NCI-H1930 (cell line): ENCODE results near the gene AK5.
A peak's percentile ranks its signal among the peaks of the same experiment; 100 is the strongest.

Experiments
- DNase-seq, 2 experiments: peaks; one replicate each; lab custom pipeline; 2025; lab: John Stamatoyannopoulos, UW

Gene AK5, protein sequence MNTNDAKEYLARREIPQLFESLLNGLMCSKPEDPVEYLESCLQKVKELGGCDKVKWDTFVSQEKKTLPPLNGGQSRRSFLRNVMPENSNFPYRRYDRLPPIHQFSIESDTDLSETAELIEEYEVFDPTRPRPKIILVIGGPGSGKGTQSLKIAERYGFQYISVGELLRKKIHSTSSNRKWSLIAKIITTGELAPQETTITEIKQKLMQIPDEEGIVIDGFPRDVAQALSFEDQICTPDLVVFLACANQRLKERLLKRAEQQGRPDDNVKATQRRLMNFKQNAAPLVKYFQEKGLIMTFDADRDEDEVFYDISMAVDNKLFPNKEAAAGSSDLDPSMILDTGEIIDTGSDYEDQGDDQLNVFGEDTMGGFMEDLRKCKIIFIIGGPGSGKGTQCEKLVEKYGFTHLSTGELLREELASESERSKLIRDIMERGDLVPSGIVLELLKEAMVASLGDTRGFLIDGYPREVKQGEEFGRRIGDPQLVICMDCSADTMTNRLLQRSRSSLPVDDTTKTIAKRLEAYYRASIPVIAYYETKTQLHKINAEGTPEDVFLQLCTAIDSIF

DNA sequence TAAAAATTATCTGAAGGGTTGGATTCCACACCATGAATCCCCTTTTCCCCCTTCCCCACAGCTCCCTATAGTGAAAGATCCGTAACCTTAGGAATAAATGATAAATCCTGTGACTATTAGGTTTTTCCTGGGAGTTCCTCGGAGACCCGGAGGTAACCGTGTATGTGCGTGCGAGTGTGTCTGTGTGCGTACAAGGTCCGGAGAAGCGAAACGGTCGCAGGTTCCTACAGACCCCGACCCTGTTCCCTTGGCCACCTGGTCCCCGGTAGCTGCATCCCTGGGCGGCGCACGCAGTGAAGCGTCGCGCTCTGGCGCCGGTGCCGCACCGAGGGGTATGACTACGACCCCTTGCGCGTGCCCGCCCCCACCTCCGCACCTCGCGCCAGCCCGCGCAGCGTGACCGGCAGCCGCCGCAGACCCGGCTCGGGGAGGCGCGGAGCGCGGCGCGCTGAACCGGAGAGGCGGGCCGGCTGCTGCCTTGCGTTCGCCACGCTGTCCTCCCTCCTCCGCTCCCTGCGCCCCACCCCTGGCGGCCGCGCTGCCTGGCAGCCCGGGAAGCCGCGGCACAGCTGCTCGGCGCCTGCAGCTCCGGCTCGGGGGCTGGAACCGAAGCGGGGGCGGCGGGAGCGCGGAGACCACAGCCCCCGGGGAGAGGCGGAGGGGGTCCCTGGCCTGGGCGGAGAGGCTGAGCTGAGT lies at the start of gene AK5:
Gene AK5 (plus strand): TSS at position 529 of the 696 bp plus-strand sequence. CDS start 295 bp downstream, outside the sequence.
- DNase-seq, result peak; percentile 29 to 49

DNA sequence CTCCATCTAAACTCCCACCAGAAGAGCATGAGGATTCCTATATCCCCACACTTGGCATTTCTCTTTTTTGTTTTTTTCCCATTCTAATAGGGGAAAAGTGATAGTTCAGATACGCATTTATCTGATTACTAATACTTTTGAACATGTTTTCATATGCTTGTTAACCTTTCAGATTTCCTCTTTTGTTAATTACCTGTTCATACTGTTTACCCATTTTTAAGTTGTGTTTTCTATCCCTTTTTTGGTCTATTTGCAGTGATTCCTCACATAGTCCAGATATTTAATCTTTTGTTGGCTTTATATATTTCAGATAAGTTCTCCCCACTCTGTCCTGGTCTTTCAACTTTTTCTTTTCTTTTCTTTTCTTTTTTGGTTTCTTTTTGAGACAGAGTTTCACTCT lies 49.0 kb upstream of the AK5 start:
- DNase-seq, result no peak

DNA sequence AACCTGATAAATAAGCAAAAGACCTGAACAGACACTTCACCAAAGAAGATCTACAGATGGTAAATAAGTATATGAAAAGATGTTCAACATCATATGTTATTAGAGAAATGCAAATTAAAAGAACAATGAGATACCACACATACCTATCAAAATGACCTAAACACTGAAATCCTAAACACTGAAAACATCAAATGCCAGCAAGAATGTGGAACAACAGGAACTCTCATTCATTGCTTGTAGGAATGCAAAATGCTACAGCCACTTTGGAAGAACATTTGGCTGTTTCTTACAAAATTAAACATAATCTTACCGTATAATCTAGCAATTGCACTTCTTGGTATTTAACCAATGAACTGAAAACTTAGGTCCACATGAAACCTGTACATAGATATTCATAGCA lies 47.7 kb upstream of the AK5 start:
- DNase-seq, result no peak

DNA sequence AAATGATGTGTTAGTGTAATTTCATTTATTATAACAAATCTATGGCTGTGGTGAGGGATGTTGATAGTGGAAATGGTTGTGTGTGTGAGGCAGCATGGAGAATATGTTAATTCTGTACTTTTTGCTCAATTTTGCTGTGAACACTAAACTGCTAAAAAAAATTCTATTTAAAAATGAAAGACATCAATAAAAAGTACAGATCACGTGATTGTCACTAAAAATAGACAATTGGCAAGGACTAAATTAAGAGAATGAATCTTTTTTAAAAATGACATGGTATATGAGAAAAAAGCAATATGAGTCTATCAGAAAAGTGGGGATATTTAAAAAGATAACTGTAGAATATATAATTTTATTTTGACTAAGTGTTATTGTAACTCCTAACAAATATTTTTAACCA lies 46.9 kb upstream of the AK5 start:
- DNase-seq, result no peak

DNA sequence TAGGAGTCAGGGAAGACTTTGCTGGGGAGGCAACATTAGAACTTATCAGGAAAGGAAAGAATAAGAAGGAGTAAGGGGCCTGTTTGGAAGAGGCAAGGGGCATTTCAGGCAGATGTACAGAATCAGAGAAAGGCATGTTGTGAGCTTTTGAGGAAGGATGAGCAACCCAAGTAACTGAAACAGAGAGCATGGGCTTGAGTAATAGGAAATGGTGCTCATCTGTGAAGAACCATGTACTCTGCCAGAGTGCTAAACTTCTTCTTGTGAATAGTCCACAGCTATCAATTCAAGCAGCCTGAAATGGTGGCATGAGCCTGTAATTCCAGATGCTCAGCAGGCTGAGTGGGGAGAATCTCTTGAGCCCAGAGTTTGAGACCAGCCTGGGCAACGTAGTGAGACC lies 43.4 kb upstream of the AK5 start:
- no peak for DNase-seq

DNA sequence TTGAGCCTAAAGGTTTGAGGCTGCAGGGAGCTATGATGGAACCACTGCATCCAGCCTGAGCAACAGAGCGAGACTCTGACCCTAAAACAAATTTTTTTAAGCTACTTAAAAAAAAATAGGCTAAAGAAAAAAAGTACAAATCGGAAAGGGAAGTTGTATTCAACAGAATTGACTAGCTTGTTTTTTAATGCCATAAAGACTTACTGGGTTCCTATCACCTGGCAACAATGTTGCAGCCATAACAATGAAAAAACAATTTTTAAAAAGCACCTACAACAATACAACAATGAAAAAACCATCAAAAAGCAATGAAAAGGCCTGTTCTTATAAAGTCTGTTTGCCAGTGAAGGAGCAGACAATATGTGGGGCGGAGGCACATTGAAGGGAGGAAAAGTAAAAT lies 42.5 kb upstream of the AK5 start:
- DNase-seq, result peak in 1 of 2 experiments; percentile 6

DNA sequence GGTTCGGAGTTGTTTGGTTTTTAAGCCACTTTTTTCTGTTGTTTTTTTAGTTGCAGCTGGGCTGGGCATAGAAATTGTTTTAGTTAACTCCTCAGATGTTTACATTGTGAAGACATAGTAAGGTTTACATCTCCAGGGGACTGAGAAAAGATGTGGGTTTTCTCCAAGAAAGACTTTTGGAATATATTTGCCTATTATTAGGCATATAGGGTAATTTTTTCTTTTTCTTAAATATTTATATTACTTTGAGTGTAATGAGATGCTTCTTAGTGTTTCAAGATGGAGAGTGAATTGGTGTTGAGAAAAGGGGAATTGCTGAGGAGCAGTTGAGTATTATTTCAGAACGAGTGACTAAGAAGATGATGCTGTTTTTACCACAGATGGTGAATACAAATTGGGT lies 36.0 kb upstream of the AK5 start:
- DNase-seq, result no peak

DNA sequence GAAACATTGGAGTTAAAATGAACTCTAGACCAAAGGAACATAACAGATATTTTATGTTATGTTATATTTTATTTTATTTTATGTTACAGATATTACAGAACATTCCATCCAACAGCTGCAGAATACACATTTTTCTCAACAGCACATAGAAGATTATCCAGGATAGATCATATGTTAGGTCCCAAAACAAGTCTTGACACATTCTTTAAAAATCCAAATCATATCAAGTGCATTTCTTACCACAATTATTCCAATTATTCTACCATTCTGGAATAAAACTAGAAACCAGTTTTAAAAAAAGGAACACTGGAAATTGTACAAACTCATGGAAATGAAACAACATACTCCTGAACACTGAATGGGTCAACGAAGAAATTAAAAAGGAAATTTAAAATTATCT lies 31.7 kb upstream of the AK5 start:
- no peak for DNase-seq

DNA sequence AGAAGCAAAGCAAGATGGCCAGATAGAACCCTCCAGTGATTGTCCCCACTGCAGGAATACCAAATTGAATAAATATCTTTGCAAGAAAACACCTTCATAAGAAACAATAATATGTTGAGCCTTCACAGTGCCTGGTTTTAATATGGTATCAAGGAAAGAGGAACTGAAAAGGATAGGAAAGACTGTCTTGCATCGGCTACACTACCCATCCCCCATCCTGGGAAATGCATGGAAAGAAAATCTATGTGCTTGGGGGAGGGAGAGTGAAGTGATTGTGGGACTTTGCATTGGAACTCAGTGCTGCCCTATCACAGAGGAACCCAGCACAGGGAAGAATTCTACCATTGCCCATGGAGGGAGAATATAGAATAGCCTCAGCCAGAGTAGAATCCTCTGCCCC lies 28.6 kb upstream of the AK5 start:
- no peak for DNase-seq

DNA sequence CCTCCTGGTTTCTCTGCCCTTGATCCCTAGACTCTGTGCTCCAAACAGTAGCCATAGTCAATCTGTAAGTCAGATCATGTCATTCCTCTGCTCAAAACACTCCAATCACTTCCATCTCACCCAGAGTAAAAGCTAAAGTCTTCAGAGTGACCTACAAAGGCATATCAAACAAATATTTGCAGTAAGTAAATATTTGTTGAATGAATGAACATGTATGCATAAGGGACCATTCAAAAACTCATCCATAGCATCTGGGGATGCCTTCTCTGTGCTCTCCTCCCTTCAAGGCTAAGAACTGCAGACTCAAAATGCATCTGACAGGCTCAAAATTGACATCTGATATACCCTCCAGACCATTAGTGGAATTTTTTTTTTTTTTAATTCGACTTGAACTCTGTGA lies 18.1 kb upstream of the AK5 start:
- no peak for DNase-seq

DNA sequence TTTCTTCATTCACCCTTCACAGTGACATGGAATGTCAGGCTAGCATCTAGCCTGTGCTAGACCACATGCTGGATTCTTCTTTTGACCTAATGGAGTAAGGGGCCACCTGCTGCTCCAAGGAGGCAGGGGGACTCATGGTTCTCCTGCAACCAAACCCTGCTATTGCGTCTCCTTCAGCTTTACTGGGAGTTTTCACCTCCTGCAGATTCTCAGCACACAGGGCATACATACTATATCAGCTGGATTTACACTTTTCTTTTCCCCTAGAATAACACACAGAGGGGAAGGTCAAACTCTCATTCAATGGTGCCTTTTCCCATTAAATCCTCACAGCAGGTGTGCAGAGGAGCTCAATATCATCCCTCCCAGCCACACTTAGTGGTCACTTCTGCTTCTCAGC lies 16.6 kb upstream of the AK5 start:
- no peak for DNase-seq

DNA sequence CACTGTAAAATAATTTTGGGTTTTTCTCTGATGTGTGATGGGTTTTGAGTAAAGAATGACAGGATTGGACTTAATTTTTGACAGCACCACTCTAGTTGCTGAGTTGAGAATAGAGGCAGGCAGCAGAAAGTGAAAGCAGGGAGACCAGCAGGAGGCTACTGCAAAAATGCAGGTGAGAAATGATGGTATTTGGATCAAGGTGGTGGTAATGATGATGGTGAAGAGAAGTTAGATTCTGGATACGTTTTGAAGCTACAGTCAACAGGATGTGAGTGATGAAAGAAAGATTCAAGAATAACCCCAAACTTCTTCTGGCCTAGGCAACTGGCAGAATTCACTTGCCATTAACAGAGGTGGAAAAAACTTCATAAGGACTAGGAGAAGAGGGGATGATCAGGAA lies 14.8 kb upstream of the AK5 start:
- no peak for DNase-seq

DNA sequence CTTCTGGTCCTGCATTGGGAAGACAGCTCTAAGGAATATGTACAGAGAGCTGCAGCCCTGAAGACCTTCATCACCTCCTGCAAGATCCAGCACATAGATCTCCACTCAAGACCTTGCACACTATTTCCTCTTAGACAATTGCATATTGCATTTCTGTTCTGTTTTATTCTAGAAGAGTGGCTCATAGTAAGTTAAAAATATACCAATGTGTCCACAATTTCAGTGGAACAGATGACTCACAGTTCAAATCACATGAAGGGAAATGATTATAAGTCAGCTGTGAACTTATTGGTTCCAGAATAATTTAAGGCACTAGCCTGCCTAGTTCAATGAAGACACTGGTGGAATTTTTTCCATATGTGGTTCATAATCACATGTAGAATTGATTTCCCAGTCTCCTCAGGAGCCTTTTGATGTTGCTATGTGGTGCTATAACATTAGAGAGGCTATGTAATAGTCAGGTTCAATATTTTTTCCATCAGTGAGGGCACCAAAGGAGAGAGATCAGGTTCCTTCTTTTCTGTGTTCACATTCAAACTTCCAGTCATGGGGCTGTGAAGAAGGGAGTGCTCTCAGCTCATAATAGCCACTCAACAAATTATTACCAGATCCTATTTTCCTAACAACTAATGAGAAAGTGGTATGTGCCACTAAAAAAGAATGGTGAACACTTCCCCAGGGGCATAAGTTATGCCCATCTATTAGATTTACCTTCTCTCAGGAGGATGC lies 9.8 kb upstream of the AK5 start:
- no peak for DNase-seq

DNA sequence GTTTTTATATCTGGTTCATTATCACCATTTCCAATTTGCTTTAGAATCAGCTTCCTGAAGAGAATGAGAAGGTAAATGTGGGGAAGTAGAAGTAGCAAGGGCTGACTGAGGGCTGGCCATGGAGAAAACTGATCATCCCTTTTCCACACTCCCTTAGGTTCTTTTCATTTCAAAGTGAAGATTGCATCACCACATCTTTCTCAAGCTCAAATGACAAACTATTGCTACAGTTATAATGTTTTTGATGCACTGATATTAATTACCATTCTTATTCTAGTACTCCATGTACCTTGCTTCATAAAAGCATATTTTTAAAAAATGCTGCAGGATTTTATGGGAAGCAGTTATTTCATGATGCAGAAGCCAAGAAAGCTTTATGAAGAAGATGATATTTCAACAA lies 7.9 kb upstream of the AK5 start:
- DNase-seq, result no peak

DNA sequence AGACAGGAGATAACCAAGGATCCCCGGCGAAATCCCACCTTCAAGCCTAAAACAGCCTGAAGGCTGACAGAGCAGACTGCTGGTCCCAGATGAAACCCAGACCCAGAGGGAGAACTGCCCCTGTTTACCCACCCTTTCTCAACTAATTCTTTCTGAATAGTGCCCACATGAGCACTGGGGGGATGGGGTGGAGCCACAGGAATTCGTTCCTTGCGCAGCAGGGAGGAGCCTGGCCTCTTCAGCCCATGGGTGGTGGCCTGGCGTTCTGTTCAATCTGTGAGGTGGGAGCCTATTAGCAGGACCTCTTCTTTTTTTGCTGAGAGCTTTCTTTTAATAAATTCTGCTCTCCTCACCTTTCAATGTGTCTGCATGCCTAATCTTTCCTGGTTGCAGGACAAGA lies 6.6 kb upstream of the AK5 start:
- DNase-seq, result no peak

DNA sequence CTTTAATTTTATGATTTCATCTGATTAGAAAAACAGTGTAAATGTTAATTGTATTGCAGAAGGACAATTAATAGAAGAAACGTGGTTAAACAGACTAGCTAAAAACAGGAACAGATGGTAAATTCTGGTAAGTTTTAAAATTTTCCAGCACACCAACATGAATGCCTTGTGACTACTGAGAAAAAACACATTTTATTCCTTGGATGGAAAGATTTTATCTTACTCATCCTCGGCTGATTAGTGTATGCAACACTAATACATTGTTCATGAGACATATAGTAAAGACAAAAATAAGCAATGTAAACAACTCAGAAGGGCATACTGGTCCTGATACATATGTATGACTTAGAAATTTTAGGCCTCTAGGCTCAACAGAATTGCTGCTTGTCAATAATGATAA lies 4.9 kb upstream of the AK5 start:
- DNase-seq, result no peak

DNA sequence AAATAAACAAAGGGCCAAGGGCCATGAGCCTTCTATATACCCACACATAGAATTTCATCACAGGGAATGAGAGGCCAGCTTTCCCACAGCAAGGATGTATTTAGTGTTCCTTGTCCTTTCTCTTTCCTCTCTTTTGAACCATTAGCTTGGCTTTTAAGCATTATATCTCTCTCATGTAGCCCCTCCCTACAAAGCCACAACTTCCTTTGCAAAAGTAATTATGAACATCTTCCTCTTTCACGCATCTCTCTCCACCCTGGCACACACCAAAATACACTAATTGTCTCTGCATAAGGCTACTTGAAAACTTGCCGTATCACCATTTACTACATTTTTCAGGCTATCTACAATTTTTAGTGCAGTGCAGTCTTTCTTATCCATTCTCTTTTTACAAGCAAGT lies 1.9 kb upstream of the AK5 start:
- DNase-seq, result no peak

DNA sequence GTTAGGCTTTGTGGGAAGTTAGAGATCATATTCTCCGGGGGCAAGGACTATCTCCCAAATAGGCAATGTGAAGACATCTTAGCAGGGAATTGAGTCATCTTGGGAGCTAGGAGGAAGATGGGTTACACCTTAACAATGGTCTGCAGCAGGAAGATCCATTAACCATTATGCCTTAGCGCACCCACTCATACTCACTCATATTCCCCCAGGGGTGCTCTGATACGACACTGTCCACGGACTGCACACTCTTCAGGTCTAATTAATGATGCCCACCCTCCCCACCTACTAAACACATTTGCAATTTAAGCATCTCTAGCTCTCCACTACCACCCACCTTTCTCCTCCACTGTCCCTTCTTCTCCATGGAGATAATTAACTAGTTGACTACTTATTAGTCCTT lies 857 bp upstream of the AK5 start:
- no peak for DNase-seq

DNA sequence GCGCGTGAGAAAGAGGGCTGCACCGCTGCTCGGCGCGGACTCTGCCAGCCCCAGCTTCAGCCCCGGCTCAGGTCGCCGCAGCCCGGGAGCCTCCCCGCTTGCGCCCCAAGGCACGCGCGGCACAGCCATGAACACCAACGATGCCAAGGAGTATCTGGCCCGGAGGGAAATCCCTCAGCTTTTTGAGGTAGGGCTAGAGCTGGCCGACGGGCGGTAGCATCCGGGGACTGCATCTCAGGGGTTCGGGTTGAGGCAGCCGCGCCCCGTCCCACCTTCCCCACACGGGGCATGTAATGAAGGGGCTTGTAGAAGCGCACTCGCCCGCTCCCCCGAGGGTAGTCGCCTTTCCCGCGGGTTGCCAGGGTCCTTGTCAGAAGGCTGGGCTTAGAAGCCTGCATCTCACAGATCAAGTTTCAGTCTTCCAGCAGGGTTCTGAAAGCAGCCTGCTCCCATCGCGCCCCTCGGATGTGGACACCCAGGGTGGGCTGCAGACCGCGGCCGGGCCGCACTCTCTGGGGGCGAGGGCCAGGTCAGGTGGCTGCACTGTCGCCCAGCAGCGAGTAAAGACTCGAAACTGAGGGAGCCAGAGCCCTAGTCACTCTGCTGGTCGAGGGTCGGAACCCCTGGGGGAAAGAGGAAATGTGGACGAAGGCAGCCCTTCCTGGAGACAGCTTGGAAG lies 507 bp downstream of the AK5 start:
- DNase-seq, result peak in 1 of 2 experiments; percentile 26

DNA sequence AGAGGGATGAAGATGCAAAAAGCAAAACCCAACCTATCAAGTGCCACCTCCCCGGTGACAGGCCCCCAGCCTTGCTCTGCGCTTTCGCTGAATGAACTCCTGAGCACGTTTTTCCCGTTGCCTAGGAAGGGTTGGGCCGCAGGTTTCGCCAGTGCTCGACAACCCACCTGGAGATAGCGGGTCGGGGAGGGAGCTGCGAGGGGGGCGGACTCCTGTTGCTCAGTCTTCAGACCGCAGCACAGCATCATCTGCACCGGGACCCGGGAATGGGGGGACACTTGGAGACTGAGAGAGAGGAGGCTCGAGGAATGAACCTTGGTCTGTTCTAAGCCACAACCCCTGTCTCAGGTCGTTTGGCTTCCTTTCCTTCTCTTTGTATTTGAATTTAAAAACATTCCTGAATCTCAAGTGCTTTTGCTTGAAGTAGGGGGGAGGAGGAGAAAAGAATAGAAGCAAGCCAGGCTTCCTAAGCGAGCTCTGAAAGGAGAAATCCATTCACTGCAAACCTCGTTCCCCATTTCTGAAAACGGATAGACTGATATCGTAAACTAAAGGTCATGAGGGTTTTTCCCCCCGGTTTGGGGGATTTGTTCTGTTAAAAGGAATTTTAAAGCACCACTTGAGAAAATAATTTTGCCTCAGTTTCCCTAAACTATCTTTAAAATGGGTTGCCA lies 1.2 kb downstream of the AK5 start:
- DNase-seq, result peak in 1 of 2 experiments; percentile 19

DNA sequence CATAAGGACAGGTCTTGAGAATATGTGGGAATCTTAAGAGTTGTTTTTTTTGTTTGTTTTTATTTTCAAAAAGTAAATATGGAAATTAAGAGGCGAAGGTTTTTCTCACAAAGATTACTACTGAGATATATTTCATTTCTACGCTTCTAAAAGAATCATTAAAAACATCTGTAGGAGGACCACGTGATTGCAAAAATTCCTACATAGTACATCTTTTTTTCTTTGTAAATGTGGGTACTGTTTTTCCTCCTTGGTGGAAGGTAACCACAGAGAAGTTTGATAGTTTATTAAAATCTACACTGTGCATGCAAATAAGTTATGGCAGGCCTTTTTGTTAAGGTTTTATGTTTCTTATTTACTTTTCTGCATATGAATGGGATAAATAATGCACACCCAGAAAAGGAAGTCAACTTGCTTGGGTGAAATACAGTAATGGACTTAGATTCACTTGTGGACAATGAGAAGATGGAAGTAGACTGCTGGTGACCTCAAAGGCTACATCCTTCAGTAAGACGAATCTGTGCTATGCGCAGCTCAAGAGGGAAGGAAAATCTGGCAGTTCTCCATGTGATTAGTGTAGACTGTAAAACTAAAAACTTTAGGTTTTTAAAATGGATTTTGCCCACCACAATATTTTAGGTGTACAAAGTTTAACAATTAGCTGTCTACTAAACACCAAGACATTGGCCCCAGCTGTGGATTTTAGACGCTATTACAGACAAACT lies 2.0 kb downstream of the AK5 start:
- no peak for DNase-seq
